Immature natural killer cell (primary cell): ENCODE measurements around the gene ZNF436. TPM values are rescaled to one million over a fixed set of nuclear protein-coding genes. Genes with fewer than 3 reads are reported as not detected.

Experiments
- DNase-seq, 3 donors: peaks; one replicate each; pipeline ENCODE4 v3.0.0; 2022; ENCODE audit warnings: mixed read lengths in 1 of 3
- H3K27ac Mint-ChIP-seq, 6 donors: one replicate each; pipeline ENCODE4 v1.8.0; 2020; ENCODE audit warnings: mixed read lengths in 6 of 6, mild to moderate bottlenecking in 5 of 6, inconsistent platforms in 4 of 6, moderate library complexity in 3 of 6
- H3K27me3 Mint-ChIP-seq, 3 donors: one replicate each; pipeline ENCODE4 v1.8.0; 2020 to 2021; ENCODE audit warnings: low read depth in 3 of 3, mild to moderate bottlenecking in 3 of 3, mixed read lengths in 3 of 3, moderate library complexity in 3 of 3, inconsistent platforms in 1 of 3
- H3K36me3 Mint-ChIP-seq, 3 donors: one replicate each; pipeline ENCODE4 v1.8.0; 2020; ENCODE audit warnings: mixed read lengths in 3 of 3, inconsistent platforms in 2 of 3, mild to moderate bottlenecking in 2 of 3
- H3K4me1 Mint-ChIP-seq, 2 donors: one replicate each; pipeline ENCODE4 v1.8.0; 2020; ENCODE audit warnings: inconsistent platforms in 2 of 2, mild to moderate bottlenecking in 2 of 2, mixed read lengths in 2 of 2, moderate library complexity in 1 of 2
- H3K4me3 Mint-ChIP-seq, 5 donors: one replicate each; pipeline ENCODE4 v1.8.0; 2020; ENCODE audit warnings: mild to moderate bottlenecking in 5 of 5, mixed read lengths in 5 of 5, inconsistent platforms in 3 of 5, moderate library complexity in 3 of 5
- H3K9me3 Mint-ChIP-seq, 6 donors: one replicate each; pipeline ENCODE4 v1.8.0; 2020; ENCODE audit warnings: mild to moderate bottlenecking in 6 of 6, mixed read lengths in 6 of 6, inconsistent platforms in 4 of 6, moderate library complexity in 3 of 6
- polyA plus RNA-seq, 3 donors: library from polyadenylated mRNA; unstranded; fragments of 300-500 nt; fragmentation: Illumina TruSeq; gene quantifications; one replicate each; pipeline ENCODE4 v1.2.3, GENCODE V29; 2021

Gene ZNF436
- polyA plus RNA-seq, 3 donors from 2014 or later, result 0.60 to 5.4 TPM; not detected in 1

DNA sequence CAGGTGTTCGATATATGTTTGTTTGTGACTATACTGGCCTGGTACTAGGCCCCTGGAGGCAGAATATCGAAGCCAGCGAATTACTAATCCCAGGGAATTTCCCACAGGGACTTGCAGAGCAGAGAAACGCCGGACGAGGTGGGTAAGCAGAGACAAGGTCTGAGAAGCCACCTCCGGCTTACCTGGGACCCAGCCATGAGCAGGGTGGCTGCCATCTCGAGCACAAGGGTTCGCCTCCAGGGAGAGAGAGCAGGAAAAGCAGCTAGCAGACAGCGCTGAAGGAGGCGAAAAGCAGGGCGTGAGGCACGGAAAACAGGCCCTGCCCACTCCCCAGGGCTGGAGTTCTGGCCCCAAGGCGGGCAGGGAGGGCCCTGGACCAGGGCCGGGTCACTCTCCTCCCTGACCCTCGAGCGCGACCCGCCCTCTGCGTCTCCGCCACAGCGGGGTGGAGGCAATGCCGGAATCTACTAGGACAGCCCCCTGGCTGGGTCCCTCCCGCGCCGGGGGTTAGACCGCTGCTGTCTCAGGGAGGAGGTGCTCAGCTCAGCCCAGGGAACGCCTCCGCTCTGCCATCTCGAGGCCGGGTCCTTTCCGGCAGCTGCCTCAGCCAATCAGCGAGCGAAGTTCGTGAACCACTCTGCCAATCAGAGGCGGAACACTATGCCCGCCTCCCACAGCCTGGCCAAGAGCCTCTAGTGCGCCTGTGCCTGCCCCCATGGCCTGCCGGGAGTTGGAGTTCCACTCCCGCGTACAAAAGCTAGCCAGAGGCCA is 1.7 kb downstream of the ZNF436 start:
- H3K4me3 Mint-ChIP-seq, result peak overlapping the region; percentile 98 to 100 (median 99)
- peaks cover 5 to 20% (median 16%) of the 10 kb centered on the region in 3 donors for H3K36me3 Mint-ChIP-seq
- peaks cover 0 to 8% (median 6%) of the 10 kb centered on the region in 3 donors for H3K27me3 Mint-ChIP-seq
- peak overlapping the region; percentile 92 to 99 (median 97) for H3K27ac Mint-ChIP-seq
- H3K4me1 Mint-ChIP-seq, result peaks cover 33 to 39% of the 10 kb centered on the region in 2 donors
- H3K9me3 Mint-ChIP-seq, result peaks cover 3 to 12% (median 8%) of the 10 kb centered on the region in 6 donors
- DNase-seq, result peak; percentile 97

DNA sequence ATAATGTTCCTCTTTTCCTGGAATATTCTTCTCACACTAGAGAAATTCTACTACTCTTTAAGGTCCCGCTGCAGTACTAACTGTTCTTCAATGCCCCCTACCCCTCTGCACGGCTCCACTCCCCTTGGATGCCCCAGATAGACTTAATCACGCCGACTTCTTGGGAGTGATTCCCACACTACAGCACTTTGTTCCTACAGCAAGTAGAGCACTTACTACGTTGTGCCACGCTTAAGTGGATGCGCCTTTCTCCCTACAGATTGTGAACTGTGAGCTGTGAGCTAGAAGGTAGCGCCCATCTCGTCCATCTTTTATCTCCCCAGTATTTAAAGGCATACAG is 2.2 kb downstream of the ZNF436 start:
- peaks cover 10 to 26% (median 21%) of the 10 kb centered on the region in 3 donors for H3K36me3 Mint-ChIP-seq
- no peak for DNase-seq

GRCh38 chr1:23366598-23366997 is 3.0 kb downstream of the ZNF436 start:
- H3K4me3 Mint-ChIP-seq, result peak overlapping the region in 4 of 5 donors; percentile 98 to 100 (median 99)
- peaks cover 15 to 33% (median 28%) of the 10 kb centered on the region in 3 donors for H3K36me3 Mint-ChIP-seq
- peaks cover 33 to 39% of the 10 kb centered on the region in 2 donors for H3K4me1 Mint-ChIP-seq
- no peak for DNase-seq
- peaks cover 16 to 26% (median 22%) of the 10 kb centered on the region in 6 donors for H3K9me3 Mint-ChIP-seq
- H3K27me3 Mint-ChIP-seq, result peaks cover 0 to 8% (median 6%) of the 10 kb centered on the region in 3 donors
- H3K27ac Mint-ChIP-seq, result peak overlapping the region in 1 of 6 donors; percentile 33

More for the DNA sequence above, 2.2 kb downstream of the ZNF436 start:
- Mint-ChIP-seq H3K27me3 (peaks cover 0 to 8% (median 6%) of the 10 kb centered on the region in 3 donors), H3K4me1 (peaks cover 33 to 39% of the 10 kb centered on the region in 2 donors), H3K4me3 (peak overlapping the region; percentile 98 to 100 (median 99)), H3K9me3 (peaks cover 9 to 18% (median 13%) of the 10 kb centered on the region in 6 donors), H3K27ac (peak overlapping the region; percentile 85 to 99 (median 96))

DNA sequence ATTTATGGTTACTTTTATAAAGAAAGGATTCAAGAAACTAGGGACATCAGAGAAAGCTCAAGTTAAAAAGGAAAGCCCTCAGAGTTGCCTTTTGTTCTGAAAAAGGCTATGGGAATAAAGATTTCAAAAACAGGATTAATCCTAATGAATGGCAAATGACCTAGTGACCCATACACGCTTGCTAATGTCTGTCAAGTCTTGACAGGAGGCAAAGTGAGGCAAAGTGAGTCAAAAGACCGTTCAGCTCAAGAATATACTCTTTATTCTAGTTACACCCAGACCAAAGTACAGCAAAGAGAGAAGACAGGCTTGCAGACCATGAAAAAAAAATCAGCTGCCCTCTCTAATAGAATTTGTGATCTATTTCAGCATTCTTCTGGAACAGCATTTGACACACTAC is 3.5 kb downstream of the ZNF436 start:
- no peak for DNase-seq
- Mint-ChIP-seq H3K36me3 (peaks cover 20 to 37% (median 32%) of the 10 kb centered on the region in 3 donors), H3K27ac (no peak overlapping the region), H3K4me1 (peaks cover 33 to 39% of the 10 kb centered on the region in 2 donors), H3K27me3 (peaks cover 0 to 8% (median 6%) of the 10 kb centered on the region in 3 donors), H3K4me3 (peak overlapping the region in 4 of 5 donors; percentile 34 to 99 (median 49)), H3K9me3 (peaks cover 18 to 30% (median 26%) of the 10 kb centered on the region in 6 donors)

GRCh38 chr1:23362218-23362713 is 7.4 kb downstream of the ZNF436 start:
- H3K9me3 Mint-ChIP-seq, result peaks cover 28 to 49% (median 46%) of the 10 kb centered on the region in 6 donors
- no peak overlapping the region for H3K4me3 Mint-ChIP-seq
- peaks cover 0 to 2% (median under 1%) of the 10 kb centered on the region in 3 donors for H3K27me3 Mint-ChIP-seq
- no peak overlapping the region for H3K27ac Mint-ChIP-seq
- H3K4me1 Mint-ChIP-seq, result peaks cover 10 to 14% of the 10 kb centered on the region in 2 donors
- no peak for DNase-seq
- peaks cover 41 to 65% (median 61%) of the 10 kb centered on the region in 3 donors for H3K36me3 Mint-ChIP-seq

DNA sequence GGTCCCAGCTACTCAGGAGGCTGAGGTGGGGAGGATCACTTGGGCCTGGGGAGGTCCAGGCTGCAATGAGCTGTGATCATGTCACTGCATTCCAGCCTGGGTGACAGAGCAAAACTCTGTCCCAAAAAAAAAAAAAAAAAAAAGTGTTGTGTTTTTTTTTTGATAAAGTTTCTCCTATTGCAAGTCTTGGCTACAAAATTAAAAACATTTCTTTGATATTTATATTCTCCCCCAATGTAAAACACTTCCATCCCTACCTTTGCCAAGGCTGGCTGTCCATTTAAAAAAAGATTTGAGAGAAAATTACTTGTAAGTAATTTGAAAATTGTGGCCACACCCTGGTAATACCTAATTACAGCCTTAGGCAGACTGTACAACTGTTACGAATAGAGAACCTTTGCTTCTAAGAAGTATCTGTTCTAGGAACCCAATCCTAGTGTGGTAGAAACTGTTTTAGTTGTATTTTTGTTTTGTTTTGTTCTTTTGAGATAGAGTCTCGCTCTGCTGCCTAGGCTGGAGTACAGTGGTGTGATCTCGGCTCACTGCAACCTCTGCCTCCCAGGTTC is 11.2 kb downstream of the ZNF436 start:
- H3K27ac Mint-ChIP-seq, result no peak overlapping the region
- H3K36me3 Mint-ChIP-seq, result peaks cover 39 to 56% (median 53%) of the 10 kb centered on the region in 3 donors
- peaks cover 0 to 2% (median 2%) of the 10 kb centered on the region in 3 donors for H3K27me3 Mint-ChIP-seq
- H3K4me1 Mint-ChIP-seq, result no peaks in the 10 kb centered on the region
- H3K9me3 Mint-ChIP-seq, result peaks cover 22 to 46% (median 42%) of the 10 kb centered on the region in 6 donors
- DNase-seq, result no peak
- no peak overlapping the region for H3K4me3 Mint-ChIP-seq

DNA sequence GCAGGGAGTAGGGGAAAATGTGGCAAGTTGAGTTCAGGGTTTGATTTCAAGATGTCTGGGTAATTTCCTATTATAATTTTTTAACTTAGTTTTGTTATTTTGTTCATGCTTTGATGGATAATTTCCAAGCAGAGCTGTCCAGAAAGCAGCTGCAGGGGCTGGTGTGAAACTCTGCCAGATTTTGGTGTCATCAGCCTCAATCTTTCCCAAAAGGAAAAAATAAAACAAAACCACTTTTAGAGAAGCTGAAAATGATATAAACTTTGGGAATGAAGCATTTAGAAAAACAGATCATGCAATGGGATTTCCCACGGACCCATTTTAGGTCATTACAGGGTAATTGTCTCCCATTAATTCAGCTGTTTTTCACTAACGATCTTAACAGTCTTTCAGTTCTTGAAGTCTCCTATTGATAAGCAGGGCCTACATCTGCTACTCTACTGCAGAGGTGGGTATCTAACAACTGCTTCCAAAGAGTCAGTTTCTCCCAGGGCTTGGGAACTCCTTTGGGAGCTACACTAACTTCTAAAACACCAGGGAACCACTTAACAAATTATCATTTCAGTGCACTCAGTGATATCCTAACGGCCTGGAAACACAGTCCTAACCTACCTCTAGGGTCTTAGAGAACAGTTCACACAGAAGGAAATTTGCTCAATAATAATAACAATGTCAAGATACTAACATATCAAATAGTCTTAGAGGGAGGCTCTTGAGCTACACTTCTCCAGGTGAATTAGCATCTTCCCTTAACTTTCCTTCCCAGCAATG is 12.3 kb downstream of the ZNF436 start:
- peaks cover 17 to 35% (median 31%) of the 10 kb centered on the region in 6 donors for H3K9me3 Mint-ChIP-seq
- H3K27me3 Mint-ChIP-seq, result peaks cover 0 to 2% (median 2%) of the 10 kb centered on the region in 3 donors
- H3K27ac Mint-ChIP-seq, result no peak overlapping the region
- peaks cover 30 to 47% (median 42%) of the 10 kb centered on the region in 3 donors for H3K36me3 Mint-ChIP-seq
- no peak for DNase-seq
- no peak overlapping the region for H3K4me3 Mint-ChIP-seq
- no peaks in the 10 kb centered on the region for H3K4me1 Mint-ChIP-seq

GRCh38 chr1:23356471-23357137 is 13.0 kb downstream of the ZNF436 start:
- no peak overlapping the region for H3K27ac Mint-ChIP-seq
- no peak overlapping the region for H3K4me3 Mint-ChIP-seq
- H3K27me3 Mint-ChIP-seq, result peaks cover 0 to 2% (median 2%) of the 10 kb centered on the region in 3 donors
- peaks cover 12 to 28% (median 24%) of the 10 kb centered on the region in 6 donors for H3K9me3 Mint-ChIP-seq
- no peak for DNase-seq
- H3K36me3 Mint-ChIP-seq, result peaks cover 26 to 41% (median 35%) of the 10 kb centered on the region in 3 donors
- H3K4me1 Mint-ChIP-seq, result no peaks in the 10 kb centered on the region

- H3K27ac Mint-ChIP-seq, result no peak overlapping the region
Measured at GRCh38 chr1:23354245-23354644, 15.4 kb downstream of the ZNF436 start.

DNA sequence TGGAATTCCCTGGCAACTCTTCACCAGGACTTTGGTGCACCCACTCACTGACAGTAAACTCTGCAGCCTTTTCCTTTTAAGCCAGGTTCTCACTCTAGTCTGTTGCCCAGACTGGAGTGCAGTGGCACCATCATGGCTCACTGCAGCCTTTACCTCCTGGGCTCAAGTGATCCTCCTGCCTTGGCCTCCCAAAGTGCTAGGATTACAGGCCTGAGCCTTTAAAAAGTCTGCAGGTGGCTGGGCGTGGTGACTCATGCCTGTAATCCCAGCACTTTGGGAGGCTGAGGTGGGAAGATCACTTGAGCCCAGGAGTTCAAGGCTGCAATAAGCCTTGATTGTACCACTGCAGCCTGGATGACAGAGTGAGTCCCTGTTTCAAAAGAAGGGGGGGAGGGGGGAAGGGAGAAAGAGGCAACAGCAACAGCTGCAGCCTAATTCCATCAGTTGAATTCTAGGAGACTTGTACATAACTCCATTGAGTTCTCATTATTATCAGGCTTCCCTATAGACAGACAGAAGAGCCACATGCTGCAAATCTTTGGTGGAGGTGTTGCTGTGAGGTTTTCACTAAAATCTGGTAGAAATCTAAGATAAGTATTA is 17.4 kb downstream of the ZNF436 start:
- Mint-ChIP-seq H3K4me3 (no peak overlapping the region), H3K27me3 (peaks cover 0 to 3% (median 0%) of the 10 kb centered on the region in 3 donors), H3K4me1 (no peaks in the 10 kb centered on the region), H3K9me3 (peaks cover 0 to 1% (median 0%) of the 10 kb centered on the region in 6 donors), H3K36me3 (peaks cover 0 to 8% (median 3%) of the 10 kb centered on the region in 3 donors), H3K27ac (no peak overlapping the region)
- DNase-seq, result no peak

More at GRCh38 chr1:23354245-23354644, 15.4 kb downstream of the ZNF436 start:
- Mint-ChIP-seq H3K27me3 (peaks cover 0 to 2% (median 0%) of the 10 kb centered on the region in 3 donors), H3K4me3 (no peak overlapping the region), H3K4me1 (no peaks in the 10 kb centered on the region), H3K9me3 (peaks cover 0 to 5% (median 2%) of the 10 kb centered on the region in 6 donors), H3K36me3 (peaks cover 7 to 18% (median 12%) of the 10 kb centered on the region in 3 donors)
- DNase-seq, result no peak

DNA sequence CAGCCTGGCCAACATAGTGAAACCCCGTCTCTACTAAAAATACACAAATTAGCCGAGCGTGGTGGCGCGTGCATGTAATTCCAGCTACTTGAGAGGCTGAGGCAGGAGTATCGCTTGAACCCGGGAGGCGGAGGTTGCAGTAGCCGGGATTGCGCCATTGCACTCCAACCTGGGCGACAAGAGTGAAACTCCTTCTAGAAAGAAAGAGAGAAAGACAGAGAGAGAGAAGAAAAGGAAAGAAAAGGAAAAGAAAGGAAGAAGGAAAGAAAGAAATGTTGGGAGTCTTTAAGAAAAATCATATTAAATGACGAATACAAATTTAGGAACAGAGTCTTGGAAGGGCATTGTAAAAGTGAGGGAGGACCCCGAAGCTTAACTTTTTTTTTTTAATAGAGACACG is 23.7 kb downstream of the ZNF436 start:
- H3K4me3 Mint-ChIP-seq, result peak overlapping the region; percentile 9 to 95 (median 45)

GRCh38 chr1:23344987-23345472 is 24.6 kb downstream of the ZNF436 start:
- no peaks in the 10 kb centered on the region for H3K36me3 Mint-ChIP-seq
- no peaks in the 10 kb centered on the region for H3K9me3 Mint-ChIP-seq
- DNase-seq, result no peak
- H3K27me3 Mint-ChIP-seq, result peaks cover 2 to 4% (median 3%) of the 10 kb centered on the region in 3 donors
- peaks cover 42 to 44% of the 10 kb centered on the region in 2 donors for H3K4me1 Mint-ChIP-seq
- H3K27ac Mint-ChIP-seq, result peak overlapping the region; percentile 86 to 97 (median 92)
- peak overlapping the region; percentile 95 to 98 (median 96) for H3K4me3 Mint-ChIP-seq

More for the DNA sequence above, 23.7 kb downstream of the ZNF436 start:
- Mint-ChIP-seq H3K27ac (peak overlapping the region in 2 of 6 donors; percentile 6 to 72), H3K9me3 (no peaks in the 10 kb centered on the region), H3K27me3 (peaks cover 2 to 4% (median 3%) of the 10 kb centered on the region in 3 donors), H3K36me3 (no peaks in the 10 kb centered on the region), H3K4me1 (peaks cover 33 to 35% of the 10 kb centered on the region in 2 donors)
- DNase-seq, result no peak
